HG03064 (cell line): ENCODE measurements around the gene UBR1.
A peak's percentile ranks its signal among the peaks of the same experiment; 100 is the strongest.
"Not testable (repeated sequence)": the region's sequence is repeated elsewhere in the genome, so short reads cannot be mapped to it uniquely, and the experiment has no call there.

Source experiments
- ATAC-seq: cut with Tn5 transposase; IDR thresholded peaks from one replicate; pipeline ENCODE4 v1.9.1; 2021; ENCODE audit warnings: low read depth; ENCODE audit not compliant: unreplicated experiment

The UBR1 gene

DNA sequence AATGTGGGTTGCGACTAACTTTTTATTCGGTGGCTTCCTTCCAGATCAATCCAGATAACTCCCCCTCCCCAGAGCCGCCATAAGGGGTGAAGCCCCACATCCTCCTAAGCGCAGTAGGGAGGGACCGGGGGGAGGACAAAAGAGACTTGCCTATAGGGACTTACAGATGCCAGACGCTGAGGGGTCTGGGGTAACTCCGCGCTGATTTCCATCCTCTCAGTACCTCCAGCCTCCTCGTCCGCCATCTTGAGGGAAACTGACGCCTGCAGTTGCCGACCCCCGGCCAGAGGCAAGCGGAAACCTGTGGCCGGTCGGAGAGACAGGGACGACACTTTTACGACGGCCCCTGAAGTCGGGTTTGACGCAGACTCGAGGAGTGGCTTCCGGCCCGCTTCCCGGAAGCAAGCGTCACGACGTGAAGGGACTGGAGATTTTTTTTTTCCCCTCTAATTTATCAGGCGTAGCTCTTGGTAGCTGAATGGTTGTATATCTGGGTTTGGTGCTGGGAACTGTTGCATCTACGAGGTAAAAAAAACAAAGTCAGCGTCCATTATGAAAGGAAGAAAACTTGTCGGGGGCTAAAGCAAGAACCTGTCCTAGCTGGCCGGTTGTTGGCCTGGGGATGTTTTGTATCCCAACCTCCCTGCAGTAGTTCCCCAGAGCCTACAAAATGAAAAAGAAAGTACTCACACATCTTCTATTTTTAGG, at the start of gene UBR1:
TSS of gene UBR1 (minus strand) at position 261 of the 708 bp plus-strand sequence. CDS start at position 245, 16 bp downstream.
- ATAC-seq: peak; percentile 84

DNA sequence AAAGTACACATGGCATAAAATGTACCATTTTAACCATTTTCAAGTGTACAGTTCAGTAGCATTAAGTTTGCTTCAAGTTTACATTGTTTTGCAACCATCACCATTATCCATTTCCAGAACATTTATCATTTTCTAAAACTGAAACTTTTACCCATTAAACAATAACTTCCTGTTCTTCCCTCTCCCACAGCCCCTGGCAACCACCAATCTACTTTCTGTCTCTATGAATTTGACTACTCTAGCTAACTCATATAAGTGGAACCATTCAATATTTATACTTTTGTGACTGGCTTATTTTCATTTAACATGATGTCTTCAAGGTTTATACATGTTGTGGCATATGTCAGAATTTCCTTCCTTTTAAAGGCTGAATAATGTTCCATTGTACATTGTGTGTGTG, 47.4 kb upstream of the UBR1 start:
- no peak for ATAC-seq

DNA sequence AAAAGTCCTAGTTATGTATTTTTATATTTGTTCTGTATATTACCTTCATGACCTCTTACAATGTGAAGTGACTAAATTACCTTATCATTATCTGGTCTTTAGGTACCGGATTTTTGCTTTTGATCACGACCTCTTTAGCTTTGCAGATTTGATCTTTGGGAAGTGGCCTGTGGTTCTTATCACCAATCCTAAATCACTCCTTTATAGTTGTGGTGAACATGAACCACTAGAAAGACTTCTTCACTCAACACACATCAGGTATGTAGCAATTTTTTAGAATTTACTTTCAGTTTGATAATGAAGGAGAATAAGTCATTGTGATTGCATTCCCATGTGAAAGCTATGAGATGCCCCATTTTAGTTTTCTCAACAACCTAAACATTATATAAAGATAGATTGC, 45.9 kb upstream of the UBR1 start:
- no peak for ATAC-seq

DNA sequence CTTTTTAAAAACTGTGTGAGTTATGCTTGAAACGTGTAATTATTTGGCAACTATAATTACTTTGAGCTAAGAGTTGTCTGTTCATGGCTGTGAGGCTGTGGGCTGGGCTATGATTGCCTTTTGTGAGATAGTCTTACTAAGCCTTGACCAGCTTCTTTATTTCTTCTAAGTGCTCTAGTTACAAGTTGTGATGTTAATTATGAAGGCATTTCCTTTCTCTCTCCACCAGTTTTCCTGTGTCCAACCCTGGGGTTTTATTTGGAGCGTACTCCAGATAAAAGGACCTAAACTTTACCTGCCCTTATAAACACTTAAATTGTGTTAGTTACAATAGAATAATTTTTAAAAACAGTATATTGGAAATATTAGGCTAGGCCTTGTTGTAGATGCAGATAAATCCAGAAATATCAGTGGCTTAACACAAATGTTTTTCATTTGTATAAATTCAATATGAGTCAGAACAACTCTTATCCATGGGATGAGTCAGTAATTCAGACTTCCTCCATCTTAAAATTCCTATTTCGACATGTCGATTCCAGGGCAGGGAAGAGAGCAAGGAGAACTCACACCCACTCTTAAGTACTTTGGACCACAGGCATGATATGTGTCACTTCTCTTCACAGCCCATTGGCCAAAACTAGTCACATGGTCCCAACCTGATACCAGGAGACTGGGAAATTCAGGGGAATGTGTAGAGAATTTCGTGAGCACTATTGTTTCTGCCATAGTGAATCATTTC, 44.5 kb upstream of the UBR1 start:
- no peak for ATAC-seq

DNA sequence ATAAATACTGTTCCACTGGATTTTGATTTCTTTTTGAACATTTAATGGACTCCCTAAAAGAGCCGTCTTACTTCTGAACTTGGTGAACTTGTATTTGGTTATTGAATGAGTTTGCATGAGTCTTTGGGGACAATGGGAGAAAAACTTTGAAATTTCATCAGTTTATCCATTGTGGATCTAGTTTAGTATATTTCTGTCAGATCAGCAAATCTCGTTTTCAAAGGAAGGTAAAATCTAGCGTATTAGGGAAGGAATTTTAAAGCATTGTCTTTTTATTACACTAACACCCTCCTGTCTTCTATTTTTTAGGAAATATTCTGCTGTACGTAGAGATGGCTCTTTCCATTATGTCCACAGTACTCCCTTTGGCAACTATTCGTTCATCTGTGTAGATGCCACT, 40.3 kb upstream of the UBR1 start:
- ATAC-seq: no peak

DNA sequence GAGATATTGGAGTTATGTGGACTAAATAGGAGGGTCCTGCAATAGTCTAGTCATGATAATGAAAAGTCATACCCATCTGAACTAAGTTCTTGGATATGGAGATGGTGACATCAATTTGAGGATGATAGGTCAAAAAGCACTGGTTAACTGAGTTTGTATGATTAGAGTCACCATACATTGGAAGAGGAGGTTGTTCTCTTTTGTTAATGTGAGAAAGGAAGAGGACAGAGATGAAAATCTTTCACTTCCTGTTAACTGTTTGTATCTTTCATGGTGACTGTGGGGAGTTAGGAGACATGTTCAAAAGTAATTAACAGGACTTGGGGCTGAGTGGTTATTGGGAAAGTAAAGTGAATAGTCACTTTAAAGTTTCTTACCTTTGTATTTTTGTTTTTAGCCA, 38.7 kb upstream of the UBR1 start:
- ATAC-seq: no peak

DNA sequence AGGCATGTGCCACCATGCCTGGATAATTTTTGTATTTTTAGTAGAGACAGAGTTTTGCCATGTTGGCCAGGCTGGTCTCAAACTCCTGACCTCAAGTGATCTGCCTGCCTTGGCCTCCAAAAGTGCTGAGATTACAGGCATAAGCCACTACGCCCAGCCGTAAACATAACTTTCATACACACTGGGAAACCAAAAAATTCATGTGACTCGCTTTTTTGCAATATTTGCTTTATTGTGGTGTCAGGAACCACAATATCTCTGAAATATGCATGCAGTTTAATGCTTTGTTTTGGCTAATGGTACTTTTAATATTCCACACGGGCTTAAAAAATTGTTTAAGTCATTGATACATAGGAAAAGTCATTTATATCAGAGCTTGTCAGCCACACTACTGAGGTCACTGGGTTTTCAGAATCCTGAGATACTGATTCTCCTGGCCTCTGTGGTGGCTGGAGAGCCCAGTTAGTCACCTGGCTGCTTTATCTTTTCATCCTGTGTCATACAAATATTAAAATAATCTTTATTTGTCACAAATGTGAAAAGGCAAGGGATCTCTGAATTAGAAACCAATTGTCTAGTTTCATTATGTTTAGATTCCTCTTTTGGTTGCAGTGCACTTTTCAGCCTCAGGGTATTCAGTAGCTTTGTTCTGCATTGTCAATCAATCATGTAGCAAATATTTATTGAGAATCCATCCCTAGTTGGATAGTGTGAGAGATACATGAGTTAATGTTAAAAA, 37.5 kb upstream of the UBR1 start:
- ATAC-seq: no peak

DNA sequence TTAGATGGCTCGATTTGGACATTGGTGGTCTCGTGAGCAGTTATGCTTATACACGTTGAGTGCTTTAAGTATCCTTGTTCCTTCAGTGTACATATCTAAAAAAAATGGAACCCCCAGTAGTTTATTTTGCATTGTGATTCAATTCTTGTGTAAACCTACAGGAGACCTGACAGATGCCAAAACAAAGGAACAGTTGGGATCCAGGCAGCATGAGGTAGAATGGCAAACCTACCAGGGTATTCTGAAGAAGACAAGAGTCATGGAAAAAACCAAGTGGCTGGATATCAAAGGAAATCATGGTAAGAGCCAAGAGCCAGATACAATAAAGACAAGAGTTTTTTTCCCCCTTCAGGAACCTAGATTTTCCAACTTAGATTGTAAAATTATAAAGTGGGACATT, 29.5 kb upstream of the UBR1 start:
- ATAC-seq: no peak

DNA sequence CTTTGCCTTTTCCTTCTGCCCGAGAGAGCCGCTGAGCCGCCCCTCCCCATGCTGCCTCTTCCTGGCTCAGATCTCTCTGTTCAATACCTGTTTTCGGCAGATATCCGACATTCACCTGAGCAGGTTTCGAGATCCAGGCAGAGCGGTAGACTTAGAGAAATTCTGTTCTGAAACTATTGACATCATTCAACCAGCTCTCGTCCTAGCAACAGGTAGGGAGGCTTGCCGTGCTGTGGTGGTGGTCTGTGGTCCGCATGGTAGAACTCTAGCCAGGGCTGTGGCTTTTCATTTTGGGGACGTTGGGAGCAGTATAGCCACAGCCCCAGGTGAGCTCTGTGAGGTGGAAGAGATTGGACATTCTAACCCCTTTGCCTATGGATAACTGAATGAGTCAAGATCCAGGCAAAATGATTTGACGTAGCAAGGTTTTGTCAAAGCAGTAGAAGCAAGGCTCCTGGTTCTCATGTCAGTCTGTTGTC, 28.4 kb upstream of the UBR1 start:
- peak; percentile 17 for ATAC-seq

DNA sequence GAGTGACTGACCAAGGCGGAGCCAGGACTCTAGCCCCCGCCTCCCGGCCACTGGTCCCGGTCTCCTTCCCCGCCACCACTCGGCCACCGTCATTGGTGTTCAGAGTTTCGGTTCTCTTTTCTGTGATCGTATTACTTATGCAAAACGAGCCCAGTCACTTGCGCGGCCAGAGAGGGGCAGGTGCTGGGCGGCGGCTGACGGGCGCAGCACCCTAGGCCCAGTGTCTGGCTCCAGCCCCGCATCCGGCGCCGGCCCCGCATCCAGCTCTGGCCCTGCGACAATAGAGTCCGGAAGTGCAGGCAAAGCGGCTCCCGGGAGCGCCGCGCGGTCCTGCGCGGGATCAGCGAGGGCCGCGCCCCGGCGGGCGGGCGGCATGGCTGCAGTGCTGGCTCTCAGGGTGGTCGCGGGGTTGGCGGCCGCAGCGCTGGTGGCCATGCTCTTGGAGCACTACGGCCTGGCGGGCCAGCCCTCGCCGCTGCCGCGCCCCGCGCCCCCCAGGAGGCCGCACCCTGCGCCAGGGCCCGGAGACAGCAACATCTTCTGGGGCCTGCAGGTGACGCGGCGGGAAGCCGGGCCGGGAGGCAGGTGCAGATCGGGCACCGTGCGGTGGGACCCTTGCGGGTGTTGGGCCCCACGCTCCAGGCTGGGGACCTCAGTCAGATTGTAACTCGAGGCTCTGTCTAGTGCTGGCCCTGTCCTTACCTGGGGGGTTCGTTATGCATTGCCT, 27.8 kb upstream of the UBR1 start, which contains the start of gene TMEM62:
TSS of gene TMEM62 (plus strand) at position 157 of the 727 bp plus-strand sequence. CDS start at position 374, 217 bp downstream.
- ATAC-seq: peak; percentile 86

DNA sequence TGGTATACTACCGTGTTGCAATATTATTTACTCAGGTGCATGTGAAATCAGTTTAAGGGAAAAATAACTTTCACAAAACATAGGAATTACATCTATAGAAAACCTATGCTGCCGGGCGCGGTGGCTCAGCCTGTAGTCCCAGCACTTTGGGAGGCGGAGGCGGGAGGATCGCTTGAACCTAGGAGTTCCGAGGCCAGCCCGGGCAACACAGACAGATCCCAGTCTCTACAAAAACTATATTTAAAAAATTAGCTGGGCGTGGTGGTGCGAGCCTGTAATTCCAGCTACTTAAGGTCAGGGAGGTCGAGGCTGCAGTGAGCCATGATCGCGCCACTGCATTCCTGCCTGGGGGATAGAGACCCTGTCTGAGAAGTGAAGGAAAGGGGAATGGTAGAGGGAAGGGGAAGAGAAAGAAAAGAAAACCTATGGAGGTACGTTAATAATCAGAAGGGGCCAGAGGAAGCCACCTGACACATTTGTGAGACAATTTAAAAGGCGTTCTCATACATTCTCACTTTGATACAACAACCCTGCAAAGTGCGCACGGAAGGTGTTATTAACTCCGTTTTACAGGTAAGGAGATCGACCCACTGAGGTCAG, 27.1 kb upstream of the UBR1 start:
- ATAC-seq: no peak

DNA sequence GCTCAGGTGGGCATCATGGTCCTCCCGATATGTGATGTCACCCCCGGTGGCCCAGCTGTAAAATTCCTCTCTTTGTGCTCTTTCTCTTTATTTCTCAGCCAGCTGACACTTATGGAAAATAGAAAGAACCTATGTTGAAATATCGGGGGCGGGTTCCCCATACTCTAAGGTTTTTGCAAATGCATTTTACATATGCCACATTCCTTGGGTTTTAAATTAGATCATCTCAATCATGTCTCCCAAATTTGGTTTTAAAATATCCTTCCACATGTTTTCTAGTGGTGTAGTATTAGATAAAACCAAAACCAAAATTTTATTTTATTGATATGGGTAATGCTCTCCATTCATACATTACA, 23.1 kb upstream of the UBR1 start:
- no peak for ATAC-seq

DNA sequence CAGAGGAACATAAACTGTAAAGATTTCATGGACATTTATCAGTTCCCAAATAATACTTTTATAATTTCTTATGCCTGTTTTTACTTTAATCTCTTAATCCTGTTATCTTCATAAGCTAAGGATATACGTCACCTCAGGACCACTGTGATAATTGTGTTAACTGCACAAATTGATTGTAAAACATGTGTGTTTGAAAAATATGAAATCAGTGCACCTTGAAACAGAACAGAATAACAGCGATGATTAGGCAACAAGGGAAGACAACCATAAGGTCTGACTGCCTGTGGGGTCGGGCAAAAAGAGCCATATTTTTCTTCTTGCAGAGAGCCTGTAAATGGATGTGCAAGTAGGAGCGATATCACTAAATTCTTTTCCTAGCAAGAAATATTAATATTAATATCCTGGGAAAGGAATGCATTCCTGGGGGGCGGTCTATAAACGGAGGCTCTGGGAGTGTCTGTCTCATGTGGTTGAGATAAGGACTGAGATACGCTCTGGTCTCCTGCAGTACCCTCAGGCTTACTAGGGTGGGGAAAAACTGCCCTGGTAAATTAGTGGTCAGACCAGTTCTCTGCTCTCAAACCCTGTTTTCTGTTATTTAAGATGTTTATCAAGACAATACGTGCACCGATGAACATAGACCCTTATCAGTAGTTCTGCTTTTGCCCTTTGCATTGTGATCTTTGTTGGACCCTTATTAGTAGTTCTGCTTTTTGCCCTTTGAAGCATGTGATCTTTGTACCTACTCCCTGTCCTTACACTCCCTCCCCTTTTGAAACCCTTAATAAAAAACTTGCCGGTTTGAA, 22.5 kb upstream of the UBR1 start:
- not testable (repeated sequence) for ATAC-seq

DNA sequence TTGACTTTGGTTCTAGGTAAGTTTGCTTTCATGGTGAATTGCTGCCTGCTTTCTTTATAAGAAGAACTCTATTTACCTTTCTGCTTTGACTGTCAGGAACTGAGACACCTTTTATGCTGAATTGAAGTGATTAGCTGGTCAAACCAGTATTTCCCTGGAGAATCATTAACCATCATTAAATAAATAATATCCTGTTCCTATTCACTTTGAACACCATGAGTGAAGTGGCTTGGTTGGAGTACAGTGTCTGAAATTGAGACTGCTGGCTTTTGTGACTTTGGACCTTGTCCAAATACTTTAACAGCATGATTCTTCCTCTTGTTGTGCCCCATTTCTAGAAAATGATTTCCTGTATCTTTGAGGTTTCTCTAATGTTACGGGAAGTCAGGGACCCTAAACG, 21.9 kb upstream of the UBR1 start:
- no peak for ATAC-seq

DNA sequence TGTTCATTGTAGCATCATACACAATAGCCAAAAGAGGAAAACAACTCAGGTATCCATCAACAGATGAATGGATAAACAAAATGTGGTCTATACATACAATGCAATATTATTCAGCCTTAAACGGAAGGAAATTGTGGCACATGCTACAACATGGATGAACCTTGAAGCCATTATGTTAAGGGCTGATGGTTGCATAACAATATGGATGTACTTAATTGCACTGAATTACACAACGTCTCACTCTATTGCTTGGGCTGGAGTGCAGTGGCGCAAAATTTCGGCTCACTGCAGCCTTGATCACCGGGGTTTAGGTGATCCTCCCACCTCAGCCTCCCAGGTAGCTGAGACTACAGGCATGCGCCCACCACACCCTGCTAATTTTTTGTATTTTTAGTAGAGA, 20.5 kb upstream of the UBR1 start:
- ATAC-seq: no peak

DNA sequence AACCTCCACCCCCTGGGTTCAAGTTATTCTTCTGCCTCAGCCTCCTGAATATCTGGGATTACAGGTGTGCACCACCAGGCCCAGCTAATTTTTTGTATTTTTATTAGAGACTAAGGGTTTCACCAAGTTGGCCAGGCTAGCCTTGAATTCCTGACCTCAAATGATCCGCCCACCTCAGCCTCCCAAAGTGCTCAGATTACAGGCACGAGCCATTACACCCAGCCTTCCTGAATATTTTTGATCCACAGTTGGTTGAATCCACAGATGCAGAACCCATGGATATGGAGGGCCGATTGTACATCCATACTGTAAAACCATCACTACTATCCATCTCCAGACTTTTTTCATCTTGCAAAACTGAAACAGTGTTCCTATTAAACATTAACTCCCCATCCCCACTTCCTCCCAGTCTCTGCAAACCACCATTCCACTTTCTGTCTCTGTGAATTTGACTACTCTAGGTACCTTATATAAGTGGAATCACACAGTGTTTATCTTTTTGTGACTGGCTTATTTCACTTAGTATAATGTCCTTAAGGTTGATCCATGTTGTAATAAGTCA, 19.3 kb upstream of the UBR1 start:
- ATAC-seq: no peak

DNA sequence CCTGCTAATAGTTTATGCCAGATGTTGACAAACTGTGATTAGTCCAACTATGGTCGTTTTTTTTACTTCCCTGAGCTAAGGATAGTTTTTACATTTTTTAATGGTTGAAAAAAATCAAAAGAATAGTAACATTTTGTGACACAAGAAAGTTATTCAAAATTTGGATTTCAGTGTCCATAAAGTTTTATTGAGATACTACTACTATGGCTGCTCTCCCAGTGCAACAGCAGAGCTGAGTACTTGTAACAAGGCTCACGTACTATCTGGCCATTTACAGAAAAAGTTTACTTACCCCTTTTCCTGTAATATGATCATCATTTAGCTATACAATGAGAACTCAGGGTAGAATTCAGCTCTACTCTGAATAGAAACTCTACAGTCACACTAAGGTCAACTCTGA, 16.0 kb upstream of the UBR1 start:
- no peak for ATAC-seq

DNA sequence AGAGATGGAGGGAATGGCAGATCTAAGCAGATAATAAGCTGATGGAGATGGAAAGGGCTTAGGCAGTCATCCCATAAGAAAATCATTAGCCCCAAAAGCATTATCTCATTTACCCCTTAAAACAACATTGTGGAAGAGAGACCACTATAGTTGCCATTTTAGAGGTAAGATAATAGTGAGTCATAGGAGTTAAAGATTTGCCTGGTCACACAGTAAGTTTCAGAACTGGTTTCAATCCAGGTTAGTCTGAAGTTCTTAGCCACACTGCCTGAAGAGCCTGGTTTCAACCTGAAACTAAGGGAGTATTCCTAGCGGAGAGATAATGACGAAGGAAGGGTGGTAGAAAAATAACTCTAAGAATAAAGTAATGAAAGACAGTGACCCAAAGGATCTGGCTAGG, 13.0 kb upstream of the UBR1 start:
- ATAC-seq: no peak

DNA sequence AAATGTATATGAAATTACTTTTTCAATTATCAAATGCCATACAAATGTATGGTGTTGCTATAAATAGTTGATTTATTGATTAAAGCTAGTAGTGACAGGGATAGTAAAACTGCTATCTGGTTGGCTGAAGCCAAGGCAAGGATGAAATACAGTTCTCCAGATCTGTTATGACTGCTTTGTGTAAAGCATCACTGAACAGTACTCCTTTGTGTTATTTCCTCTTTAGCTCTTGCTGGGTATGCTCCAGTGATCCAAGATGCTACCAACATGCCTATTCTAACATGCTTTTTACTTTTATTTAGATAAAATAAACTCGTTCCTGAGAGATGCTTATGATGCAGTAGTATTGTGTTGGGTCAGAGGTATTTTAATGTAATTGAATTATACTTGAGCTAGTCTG, 12.4 kb upstream of the UBR1 start:
- ATAC-seq: no peak
